Measurements from ENCODE around the gene COL4A4. TPM values are rescaled to one million over a fixed set of nuclear protein-coding genes. Genes with fewer than 3 reads are reported as not detected.

COL4A4 gene
- total and polyA plus RNA-seq, 5 donors from 2014 or later = 0.02 to 0.13 (median 0.06) TPM; not detected in 2

DNA sequence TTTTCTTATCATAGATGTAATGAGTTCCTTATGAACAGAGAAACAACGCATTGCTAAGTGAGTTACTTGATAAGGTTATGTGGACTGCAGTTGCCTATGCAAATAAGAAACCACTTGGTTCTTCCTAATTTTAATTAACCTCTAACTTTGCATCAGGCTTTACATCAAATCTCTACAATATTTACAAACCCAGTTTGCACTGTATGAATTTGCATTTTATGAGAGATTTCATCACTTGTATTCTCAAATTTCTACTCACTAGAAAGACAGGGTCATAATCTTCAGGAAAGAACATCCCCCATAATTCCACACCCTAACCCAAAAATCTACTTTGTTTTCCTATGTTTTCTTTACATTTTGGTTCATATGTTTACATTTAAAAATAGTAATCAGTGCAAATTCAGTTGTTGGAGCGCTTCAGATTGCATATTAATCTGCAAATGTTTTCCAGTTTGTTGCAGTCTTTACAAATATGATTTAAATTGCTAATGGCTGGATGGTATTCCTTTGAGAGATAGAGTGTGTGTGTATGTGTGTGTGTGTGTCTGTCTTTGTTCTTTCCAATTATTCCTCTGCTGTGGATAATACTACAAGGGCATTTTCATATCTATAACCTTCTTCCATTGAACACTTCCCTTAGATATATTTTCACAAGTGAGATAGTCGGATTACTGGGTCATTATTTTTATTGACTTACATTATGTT, 106.1 kb downstream of the COL4A4 start:
- DNase-seq (no peak), ATAC-seq (ENCODE audit: low read depth in 2 of 2) (no peak)
- Histone ChIP-seq H3K36me3 (ENCODE audit: control insufficient read depth, insufficient read depth, low read length) (no peaks in the 10 kb centered on the region), H3K27ac (ENCODE audit: insufficient read depth, low read length, poor library complexity, severe bottlenecking) (no peak overlapping the region), H3K4me1 (ENCODE audit: control insufficient read depth, insufficient read depth, low read length, poor library complexity, severe bottlenecking) (no peaks in the 10 kb centered on the region), H3K27me3 (ENCODE audit: control insufficient read depth, insufficient read depth, low read length) (no peaks in the 10 kb centered on the region), H3K9me3 (ENCODE audit: control insufficient read depth in 2 of 2, low read length in 2 of 2) (no peaks in the 10 kb centered on the region), H3K4me3 (ENCODE audit: low read depth, low read length) (no peak overlapping the region)
- Mint-ChIP-seq H3K4me1 (no peaks in the 10 kb centered on the region), H3K27me3 (peaks cover 11% of the 10 kb centered on the region), H3K36me3 (no peaks in the 10 kb centered on the region), H3K27ac (no peak overlapping the region), H3K4me3 (no peak overlapping the region), H3K9me3 (peaks cover 0 to 5% (median 0%) of the 10 kb centered on the region in 7 donors)

GRCh38 chr2:227057060-227057459, 106.9 kb downstream of the COL4A4 start:
- no peaks in the 10 kb centered on the region for H3K27me3 ChIP-seq (ENCODE audit: control insufficient read depth, insufficient read depth, low read length)
- Mint-ChIP-seq H3K4me3 (no peak overlapping the region), H3K36me3 (no peaks in the 10 kb centered on the region), H3K27me3 (peaks cover 11% of the 10 kb centered on the region), H3K9me3 (peaks cover 0 to 2% (median 0%) of the 10 kb centered on the region in 7 donors), H3K4me1 (no peaks in the 10 kb centered on the region), H3K27ac (no peak overlapping the region)
- no peak overlapping the region for H3K27ac ChIP-seq (ENCODE audit: insufficient read depth, low read length, poor library complexity, severe bottlenecking)
- DNase-seq = no peak
- no peaks in the 10 kb centered on the region for H3K9me3 ChIP-seq (ENCODE audit: control insufficient read depth in 2 of 2, low read length in 2 of 2)
- no peaks in the 10 kb centered on the region for H3K36me3 ChIP-seq (ENCODE audit: control insufficient read depth, insufficient read depth, low read length)
- no peaks in the 10 kb centered on the region for H3K4me1 ChIP-seq (ENCODE audit: control insufficient read depth, insufficient read depth, low read length, poor library complexity, severe bottlenecking)
- no peak for ATAC-seq (ENCODE audit: low read depth in 2 of 2)
- H3K4me3 ChIP-seq (ENCODE audit: low read depth, low read length) = no peak overlapping the region

DNA sequence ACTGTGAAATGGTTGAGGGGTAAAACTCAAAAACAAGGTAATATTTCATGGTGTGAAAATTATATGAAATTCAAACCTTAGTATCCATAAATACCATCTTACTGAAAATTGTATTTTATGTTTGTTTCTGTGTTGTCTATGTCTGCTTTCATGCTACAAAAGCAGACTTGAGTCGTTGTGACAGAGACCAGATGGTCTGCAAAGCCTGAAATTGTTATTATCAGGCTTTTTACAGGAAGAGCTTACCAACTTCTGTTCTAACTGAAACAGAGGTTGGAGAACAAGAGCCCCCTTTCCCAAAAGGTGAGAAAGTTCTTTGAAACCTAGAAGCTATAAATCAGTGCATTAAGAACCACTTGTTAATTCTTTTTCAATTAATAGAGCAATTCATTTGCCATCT, 110.0 kb downstream of the COL4A4 start:
- Mint-ChIP-seq H3K36me3 (no peaks in the 10 kb centered on the region), H3K27me3 (peaks cover 5% of the 10 kb centered on the region), H3K27ac (no peak overlapping the region), H3K9me3 (no peaks in the 10 kb centered on the region), H3K4me3 (no peak overlapping the region), H3K4me1 (no peaks in the 10 kb centered on the region)
- ATAC-seq (ENCODE audit: low read depth in 2 of 2) (no peak), DNase-seq (no peak)
- H3K27ac ChIP-seq (ENCODE audit: insufficient read depth, low read length, poor library complexity, severe bottlenecking) = no peak overlapping the region
- H3K27me3 ChIP-seq (ENCODE audit: control insufficient read depth, insufficient read depth, low read length) = no peaks in the 10 kb centered on the region
- H3K4me3 ChIP-seq (ENCODE audit: low read depth, low read length) = no peak overlapping the region
- no peaks in the 10 kb centered on the region for H3K4me1 ChIP-seq (ENCODE audit: control insufficient read depth, insufficient read depth, low read length, poor library complexity, severe bottlenecking)
- H3K9me3 ChIP-seq (ENCODE audit: control insufficient read depth in 2 of 2, low read length in 2 of 2) = no peaks in the 10 kb centered on the region
- no peaks in the 10 kb centered on the region for H3K36me3 ChIP-seq (ENCODE audit: control insufficient read depth, insufficient read depth, low read length)

DNA sequence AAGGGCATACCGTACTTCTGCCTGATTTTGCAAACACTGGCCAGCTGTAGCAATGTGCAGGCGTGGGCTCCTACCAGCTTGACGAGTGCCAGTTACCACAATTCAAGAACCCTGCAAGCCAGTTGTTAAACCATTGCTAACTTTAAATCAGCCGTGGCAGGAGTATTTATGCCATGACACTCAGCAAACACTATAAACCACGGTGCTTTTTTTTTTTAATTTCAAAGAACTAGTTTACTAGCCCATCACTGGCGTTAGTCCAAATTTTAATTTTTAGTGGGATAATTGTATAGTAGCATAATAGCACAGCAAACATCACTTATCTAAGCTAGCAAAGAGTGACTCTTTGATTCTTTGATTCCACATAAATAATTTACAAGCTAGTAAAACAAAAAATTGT, 111.1 kb downstream of the COL4A4 start:
- ATAC-seq (ENCODE audit: low read depth in 2 of 2) = no peak

GRCh38 chr2:227043981-227044380, 120.0 kb downstream of the COL4A4 start:
- Mint-ChIP-seq H3K27ac (no peak overlapping the region), H3K4me1 (no peaks in the 10 kb centered on the region), H3K27me3 (peaks cover 6% of the 10 kb centered on the region), H3K9me3 (peaks cover 0 to 3% (median 0%) of the 10 kb centered on the region in 7 donors), H3K4me3 (no peak overlapping the region), H3K36me3 (no peaks in the 10 kb centered on the region)
- H3K27ac ChIP-seq (ENCODE audit: insufficient read depth, low read length, poor library complexity, severe bottlenecking) = no peak overlapping the region
- ATAC-seq (ENCODE audit: low read depth in 2 of 2) = no peak
- H3K4me3 ChIP-seq (ENCODE audit: low read depth, low read length) = no peak overlapping the region
- H3K4me1 ChIP-seq (ENCODE audit: control insufficient read depth, insufficient read depth, low read length, poor library complexity, severe bottlenecking) = no peaks in the 10 kb centered on the region
- H3K9me3 ChIP-seq (ENCODE audit: control insufficient read depth in 2 of 2, low read length in 2 of 2) = no peaks in the 10 kb centered on the region
- peaks cover 2% of the 10 kb centered on the region for H3K27me3 ChIP-seq (ENCODE audit: control insufficient read depth, insufficient read depth, low read length)
- H3K36me3 ChIP-seq (ENCODE audit: control insufficient read depth, insufficient read depth, low read length) = no peaks in the 10 kb centered on the region
- no peak for DNase-seq

More for the DNA sequence above, 111.1 kb downstream of the COL4A4 start:
- Histone ChIP-seq H3K27ac (ENCODE audit: insufficient read depth, low read length, poor library complexity, severe bottlenecking) (no peak overlapping the region), H3K36me3 (ENCODE audit: control insufficient read depth, insufficient read depth, low read length) (no peaks in the 10 kb centered on the region), H3K9me3 (ENCODE audit: control insufficient read depth in 2 of 2, low read length in 2 of 2) (no peaks in the 10 kb centered on the region), H3K4me3 (ENCODE audit: low read depth, low read length) (no peak overlapping the region), H3K4me1 (ENCODE audit: control insufficient read depth, insufficient read depth, low read length, poor library complexity, severe bottlenecking) (no peaks in the 10 kb centered on the region), H3K27me3 (ENCODE audit: control insufficient read depth, insufficient read depth, low read length) (no peaks in the 10 kb centered on the region)
- H3K27me3 Mint-ChIP-seq = peaks cover 10% of the 10 kb centered on the region
- H3K9me3 Mint-ChIP-seq = peaks cover 0 to 3% (median 0%) of the 10 kb centered on the region in 7 donors
- no peak for DNase-seq
- H3K4me1 Mint-ChIP-seq = no peaks in the 10 kb centered on the region
- H3K27ac Mint-ChIP-seq = no peak overlapping the region
- H3K36me3 Mint-ChIP-seq = no peaks in the 10 kb centered on the region
- no peak overlapping the region for H3K4me3 Mint-ChIP-seq

- DNase-seq = no peak
- H3K27me3 Mint-ChIP-seq = peaks cover 6% of the 10 kb centered on the region
- no peak overlapping the region for H3K27ac ChIP-seq (ENCODE audit: insufficient read depth, low read length, poor library complexity, severe bottlenecking)
These were observed 125.3 kb downstream of the COL4A4 start for GRCh38 chr2:227038550-227039189.

GRCh38 chr2:227036527-227036926, 127.5 kb downstream of the COL4A4 start:
- Histone ChIP-seq H3K4me1 (ENCODE audit: control insufficient read depth, insufficient read depth, low read length, poor library complexity, severe bottlenecking) (no peaks in the 10 kb centered on the region), H3K9me3 (ENCODE audit: control insufficient read depth in 2 of 2, low read length in 2 of 2) (peaks cover 0 to 2% of the 10 kb centered on the region in 2 experiments), H3K27me3 (ENCODE audit: control insufficient read depth, insufficient read depth, low read length) (peaks cover 2% of the 10 kb centered on the region), H3K36me3 (ENCODE audit: control insufficient read depth, insufficient read depth, low read length) (no peaks in the 10 kb centered on the region), H3K27ac (ENCODE audit: insufficient read depth, low read length, poor library complexity, severe bottlenecking) (no peak overlapping the region), H3K4me3 (ENCODE audit: low read depth, low read length) (no peak overlapping the region)
- H3K4me1 Mint-ChIP-seq = no peaks in the 10 kb centered on the region
- ATAC-seq (ENCODE audit: low read depth in 2 of 2) = no peak
- H3K4me3 Mint-ChIP-seq = no peak overlapping the region
- peaks cover 6% of the 10 kb centered on the region for H3K27me3 Mint-ChIP-seq
- H3K36me3 Mint-ChIP-seq = no peaks in the 10 kb centered on the region
- no peak for DNase-seq
- peaks cover 0 to 2% (median 0%) of the 10 kb centered on the region in 7 donors for H3K9me3 Mint-ChIP-seq
- H3K27ac Mint-ChIP-seq = no peak overlapping the region

More at GRCh38 chr2:227038550-227039189, 125.3 kb downstream of the COL4A4 start:
- no peaks in the 10 kb centered on the region for H3K36me3 Mint-ChIP-seq
- peaks cover 0 to 2% of the 10 kb centered on the region in 2 experiments for H3K9me3 ChIP-seq (ENCODE audit: control insufficient read depth in 2 of 2, low read length in 2 of 2)
- H3K4me3 Mint-ChIP-seq = no peak overlapping the region
- H3K36me3 ChIP-seq (ENCODE audit: control insufficient read depth, insufficient read depth, low read length) = no peaks in the 10 kb centered on the region
- H3K4me1 ChIP-seq (ENCODE audit: control insufficient read depth, insufficient read depth, low read length, poor library complexity, severe bottlenecking) = no peaks in the 10 kb centered on the region
- H3K4me3 ChIP-seq (ENCODE audit: low read depth, low read length) = no peak overlapping the region
- no peak overlapping the region for H3K27ac Mint-ChIP-seq
- H3K4me1 Mint-ChIP-seq = no peaks in the 10 kb centered on the region
- ATAC-seq (ENCODE audit: low read depth in 2 of 2) = no peak
- peaks cover 0 to 2% (median 0%) of the 10 kb centered on the region in 7 donors for H3K9me3 Mint-ChIP-seq
- peaks cover 2% of the 10 kb centered on the region for H3K27me3 ChIP-seq (ENCODE audit: control insufficient read depth, insufficient read depth, low read length)
